BJ (cell line): ENCODE measurements around the gene FAM114A2. TPM values are rescaled to one million over a fixed set of nuclear protein-coding genes. Genes with fewer than 3 reads are reported as not detected.

ENCODE experiments used
- CTCF ChIA-PET: fragments of 350-600 bp; formaldehyde crosslinking; extraction: SDS; loops from one replicate; lab custom pipeline; 2021; ENCODE audit warnings: antibody characterized with exemption, inconsistent platforms; lab: Yijun Ruan, JAX
- POLR2A ChIA-PET: fragments of 300-600 bp; sonication (Branson Sonifier 250); formaldehyde crosslinking; extraction: SDS; loops from one replicate; lab custom pipeline; 2021; ENCODE audit warnings: antibody characterized with exemption; lab: Charles Lee
- DNase-seq: peaks from one replicate; pipeline ENCODE4 v3.0.0-alpha.2; 2011; ENCODE audit warnings: low read depth
- H3K27me3 ChIP-seq: 2 replicates; pipeline ENCODE4 v1.6.0; 2011; ENCODE audit warnings: low read length; ENCODE audit not compliant: control insufficient read depth, insufficient read depth
- H3K36me3 ChIP-seq: 2 replicates; pipeline ENCODE4 v1.5.1; 2011; ENCODE audit warnings: low read length; ENCODE audit not compliant: control insufficient read depth, insufficient read depth
- H3K4me3 ChIP-seq: 2 replicates; pipeline ENCODE4 v1.5.1; 2011; ENCODE audit warnings: low read depth, mild to moderate bottlenecking, control low read depth, low read length
- polyA plus RNA-seq: library from polyadenylated mRNA; depleted of rRNA; stranded (reverse); fragments of >200 nt; gene quantifications from 2 replicates; pipeline ENCODE4 v1.2.3, GENCODE V29; 2011
- TF ChIP-seq, protein P1 (sequence below): IDR thresholded peaks from 2 replicates; pipeline ENCODE4 v1.5.1; 2011; ENCODE audit warnings: low read depth, mild to moderate bottlenecking, control low read depth, inconsistent platforms, low read length, moderate library complexity; ENCODE audit not compliant: insufficient read depth

FAM114A2 gene
- polyA plus RNA-seq, 1 experiment: 12.1 TPM

DNA sequence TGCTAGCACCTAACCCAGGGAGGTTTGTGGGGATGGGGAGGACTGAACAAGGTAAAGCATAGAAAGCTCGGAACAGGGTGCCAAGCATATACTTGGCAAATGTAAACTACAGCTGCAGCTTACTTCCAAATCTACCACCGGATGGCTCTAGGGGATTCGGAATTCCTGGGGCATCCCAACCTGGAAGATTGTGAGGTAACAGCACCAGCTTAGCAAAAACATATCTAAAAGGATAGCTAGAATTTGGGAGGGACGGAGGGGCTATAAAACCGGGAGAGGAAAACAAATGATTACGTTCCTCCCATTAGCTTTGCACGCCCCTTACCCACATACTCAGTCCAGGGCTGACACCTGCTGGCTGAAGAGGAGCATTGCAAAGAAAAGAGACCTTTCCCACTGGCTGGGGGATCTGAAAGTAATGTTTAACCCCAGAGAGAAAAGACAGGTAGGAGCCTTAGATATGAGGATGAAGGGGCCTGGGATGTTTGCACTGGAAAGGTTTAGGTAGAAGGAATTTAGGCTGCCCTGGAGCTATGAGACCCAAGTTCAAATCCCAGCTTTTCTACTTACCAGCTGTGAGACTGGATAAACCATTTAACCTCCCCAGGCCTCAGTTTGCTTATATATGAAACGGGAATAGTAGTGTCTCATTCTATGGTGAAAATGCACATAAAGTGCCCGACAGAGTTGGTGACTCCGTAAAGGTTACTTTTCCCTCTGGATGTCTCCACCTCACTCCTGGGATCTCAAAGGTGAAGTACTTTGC is 73.6 kb downstream of the FAM114A2 start:
- POLR2A ChIA-PET: interaction anchor here (0.6 to 0.8 kb wide), 4 partner anchors 27 to 1406 kb away, joined by 3 to 11 read pairs (median 4); no protein-coding TSS in a partner anchor
- TF ChIP-seq, protein P1, sequence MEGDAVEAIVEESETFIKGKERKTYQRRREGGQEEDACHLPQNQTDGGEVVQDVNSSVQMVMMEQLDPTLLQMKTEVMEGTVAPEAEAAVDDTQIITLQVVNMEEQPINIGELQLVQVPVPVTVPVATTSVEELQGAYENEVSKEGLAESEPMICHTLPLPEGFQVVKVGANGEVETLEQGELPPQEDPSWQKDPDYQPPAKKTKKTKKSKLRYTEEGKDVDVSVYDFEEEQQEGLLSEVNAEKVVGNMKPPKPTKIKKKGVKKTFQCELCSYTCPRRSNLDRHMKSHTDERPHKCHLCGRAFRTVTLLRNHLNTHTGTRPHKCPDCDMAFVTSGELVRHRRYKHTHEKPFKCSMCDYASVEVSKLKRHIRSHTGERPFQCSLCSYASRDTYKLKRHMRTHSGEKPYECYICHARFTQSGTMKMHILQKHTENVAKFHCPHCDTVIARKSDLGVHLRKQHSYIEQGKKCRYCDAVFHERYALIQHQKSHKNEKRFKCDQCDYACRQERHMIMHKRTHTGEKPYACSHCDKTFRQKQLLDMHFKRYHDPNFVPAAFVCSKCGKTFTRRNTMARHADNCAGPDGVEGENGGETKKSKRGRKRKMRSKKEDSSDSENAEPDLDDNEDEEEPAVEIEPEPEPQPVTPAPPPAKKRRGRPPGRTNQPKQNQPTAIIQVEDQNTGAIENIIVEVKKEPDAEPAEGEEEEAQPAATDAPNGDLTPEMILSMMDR: peak; percentile 89
- CTCF ChIA-PET: interaction anchor here (0.6 to 4.1 kb wide), 65 partner anchors 9 to 1469 kb away, joined by 3 to 60 read pairs (median 4); partner anchors contain the start of gene GRIA1
- no peaks in the 10 kb centered on the region for H3K36me3 ChIP-seq
- H3K4me3 ChIP-seq: no peak overlapping the region
- no peak for DNase-seq
- H3K27me3 ChIP-seq: no peaks in the 10 kb centered on the region

DNA sequence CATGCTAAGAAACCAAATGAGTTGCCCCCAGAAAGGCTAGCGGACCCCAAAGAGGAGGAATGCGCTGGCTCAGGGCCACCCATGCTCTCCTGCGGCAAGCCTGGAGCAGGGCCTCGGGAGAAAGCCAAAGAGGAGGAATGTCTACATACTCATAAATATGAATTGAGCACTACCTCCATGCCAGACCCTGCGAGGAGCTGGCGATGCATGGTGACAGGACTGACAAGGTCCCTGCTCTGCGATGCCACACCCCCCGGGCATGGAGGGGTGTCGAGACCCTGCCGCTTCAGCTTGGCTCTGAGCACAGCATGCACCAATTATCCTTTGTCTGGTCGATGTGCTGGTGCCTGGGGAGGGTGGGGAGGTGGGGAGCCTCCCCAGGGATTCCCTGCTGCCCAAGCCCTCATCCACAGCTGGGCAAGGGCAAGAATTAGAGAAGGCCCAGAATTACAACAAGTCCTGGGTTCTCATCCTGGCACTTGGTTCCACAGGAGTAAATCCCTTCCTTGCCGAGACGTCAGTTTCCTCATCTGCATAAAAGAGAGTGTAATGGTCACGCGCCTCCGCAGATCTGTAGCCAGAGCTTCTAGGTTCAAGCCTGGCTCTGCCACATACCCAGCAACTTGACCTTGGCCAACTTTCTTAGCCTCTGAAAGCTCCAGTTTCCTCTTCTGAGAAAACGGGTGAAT is 74.4 kb downstream of the FAM114A2 start:
- TF ChIP-seq, protein P1: no peak
- ChIA-PET CTCF (interaction anchor here (0.6 to 4.1 kb wide), 57 partner anchors 10 to 1468 kb away, joined by 3 to 60 read pairs (median 4); no protein-coding TSS in a partner anchor), POLR2A (interaction anchor here (0.8 kb wide), 1 partner anchor 26 kb away, joined by 3 read pairs; no protein-coding TSS in a partner anchor)
- H3K4me3 ChIP-seq: no peak overlapping the region
- DNase-seq: no peak
- H3K36me3 ChIP-seq: no peaks in the 10 kb centered on the region
- no peaks in the 10 kb centered on the region for H3K27me3 ChIP-seq

DNA sequence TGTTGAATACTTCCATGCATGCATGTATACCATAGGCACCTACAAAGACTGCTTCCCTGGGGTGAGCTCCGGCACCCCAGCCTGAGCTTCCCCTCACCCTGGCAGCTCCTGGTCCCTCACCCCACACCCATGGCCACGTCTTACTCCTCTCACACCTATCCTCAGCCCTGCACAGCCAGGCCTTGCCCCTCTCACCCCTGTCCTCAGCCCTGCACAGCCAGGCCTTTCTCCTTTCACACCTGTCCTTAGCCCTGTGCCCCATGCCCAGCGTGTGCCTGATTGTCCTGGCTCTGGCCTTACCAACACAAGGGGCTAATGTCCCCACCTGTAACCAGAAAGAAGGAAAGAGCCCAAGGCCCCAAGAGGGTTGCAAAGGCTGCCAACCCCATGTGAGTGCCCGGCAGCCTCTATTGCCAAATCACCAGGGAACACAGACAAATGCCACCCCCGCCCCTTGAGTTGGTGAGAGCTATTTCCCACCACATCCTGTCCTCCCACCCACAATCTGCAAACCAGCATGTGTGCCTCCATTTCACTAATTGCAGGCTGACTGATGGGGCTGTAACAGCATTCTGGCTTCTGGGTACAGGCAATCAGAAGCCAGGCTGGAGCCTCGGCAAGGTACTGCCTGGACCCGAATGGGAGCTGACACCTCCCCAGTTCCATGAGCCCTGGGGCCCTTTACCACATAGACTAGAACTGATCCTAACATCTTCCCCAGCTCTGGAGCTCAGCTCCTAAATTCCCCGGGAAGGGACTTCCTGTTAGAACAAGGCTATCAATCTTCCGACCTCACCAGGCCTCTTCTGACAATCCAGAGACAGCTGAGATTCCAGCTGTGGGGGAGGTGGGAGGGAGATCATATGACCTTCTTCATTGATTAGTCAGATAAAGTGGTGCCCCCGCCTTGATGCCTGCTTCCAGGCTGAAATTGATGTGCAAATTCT is 78.2 kb downstream of the FAM114A2 start:
- ChIA-PET POLR2A (interaction anchor here (0.5 to 1.3 kb wide), 5 partner anchors 22 to 1400 kb away, joined by 3 to 7 read pairs (median 5); no protein-coding TSS in a partner anchor), CTCF (interaction anchor here (0.5 to 1.4 kb wide), 7 partner anchors 21 to 463 kb away, joined by 3 to 4 read pairs (median 3); no protein-coding TSS in a partner anchor)
- H3K27me3 ChIP-seq: no peaks in the 10 kb centered on the region
- H3K4me3 ChIP-seq: no peak overlapping the region
- TF ChIP-seq, protein P1: no peak
- DNase-seq: no peak
- H3K36me3 ChIP-seq: no peaks in the 10 kb centered on the region

DNA sequence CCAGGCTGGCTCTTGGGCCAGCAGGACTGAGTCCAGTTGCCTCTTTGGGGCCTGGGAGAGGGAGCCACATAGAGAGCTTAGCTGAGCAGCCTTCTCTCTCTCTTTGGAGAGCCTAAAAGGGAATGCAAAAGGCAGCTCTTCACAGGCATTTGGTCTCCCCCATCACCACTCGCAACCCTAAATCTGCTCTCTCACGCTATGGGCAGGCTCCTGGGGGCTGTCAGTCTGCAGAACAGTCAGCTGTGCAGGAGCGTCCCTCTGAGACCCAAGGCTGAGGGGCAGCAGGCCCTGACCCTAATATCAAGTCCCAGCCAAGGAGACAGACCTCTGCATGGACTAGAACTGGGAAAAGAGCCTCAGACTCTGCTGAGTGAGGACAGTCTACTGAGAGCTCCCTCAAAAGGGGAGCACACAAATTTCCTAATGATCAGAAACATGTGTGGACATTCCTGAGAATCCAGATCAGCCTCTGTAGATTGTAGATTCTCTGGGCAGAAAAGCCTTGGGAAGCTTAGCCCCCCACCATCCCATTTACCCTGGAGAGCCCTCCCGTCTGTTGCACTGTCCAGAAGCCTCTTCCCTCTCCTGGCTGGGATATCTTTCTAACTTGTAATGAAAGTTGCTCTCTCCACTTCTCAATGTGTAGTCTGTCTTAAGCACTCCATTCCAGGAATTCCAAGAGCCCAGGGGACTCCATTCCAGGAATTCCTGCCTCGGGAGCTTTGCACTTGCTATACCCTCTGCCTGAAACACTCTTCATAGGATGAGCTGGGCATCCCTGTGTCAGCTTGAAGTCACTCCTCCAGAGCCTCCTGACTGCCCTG is 79.4 kb downstream of the FAM114A2 start:
- DNase-seq: peak; percentile 74
- TF ChIP-seq, protein P1: 0 out of 2 replicates have a peak, but pooled peaks have one; percentile 12
- ChIA-PET CTCF (interaction anchor here (0.5 to 1.5 kb wide), 12 partner anchors 8 to 420 kb away, joined by 3 to 5 read pairs (median 3); no protein-coding TSS in a partner anchor), POLR2A (interaction anchor here (0.5 to 1.5 kb wide), 8 partner anchors 21 to 1399 kb away, joined by 3 to 7 read pairs (median 4); no protein-coding TSS in a partner anchor)
- no peak overlapping the region for H3K4me3 ChIP-seq
- H3K36me3 ChIP-seq: no peaks in the 10 kb centered on the region
- no peaks in the 10 kb centered on the region for H3K27me3 ChIP-seq
